Measurements from ENCODE around the gene ITGA5.

ITGA5 gene

DNA sequence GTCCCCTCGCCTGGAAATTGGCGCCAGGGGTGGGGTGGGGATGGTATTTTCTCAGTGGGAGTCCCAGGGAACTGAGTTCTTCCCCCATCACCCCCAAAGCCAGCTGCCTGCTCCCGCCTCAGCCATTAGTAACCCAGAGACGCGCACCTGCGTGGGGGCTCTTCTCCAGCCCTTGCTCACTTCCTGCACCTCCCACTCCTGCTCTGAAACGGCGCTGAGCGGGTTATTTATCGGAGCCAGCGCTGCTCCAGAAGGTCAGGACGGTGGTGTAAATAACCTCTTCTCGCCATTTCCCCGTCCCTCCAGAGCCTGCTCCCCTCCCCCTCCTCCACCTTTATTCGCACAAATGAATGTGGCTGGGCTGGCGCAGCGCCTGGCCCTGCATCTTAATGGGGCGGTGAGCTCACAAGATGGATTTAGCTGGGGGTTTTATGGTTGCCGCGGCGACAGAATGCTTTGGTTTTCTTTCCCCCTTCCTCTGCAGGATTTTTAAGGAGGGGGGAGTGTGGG lies 67.0 kb downstream of the ITGA5 start:
- no peak overlapping the region for H3K27ac ChIP-seq (ENCODE audit: low read length)

DNA sequence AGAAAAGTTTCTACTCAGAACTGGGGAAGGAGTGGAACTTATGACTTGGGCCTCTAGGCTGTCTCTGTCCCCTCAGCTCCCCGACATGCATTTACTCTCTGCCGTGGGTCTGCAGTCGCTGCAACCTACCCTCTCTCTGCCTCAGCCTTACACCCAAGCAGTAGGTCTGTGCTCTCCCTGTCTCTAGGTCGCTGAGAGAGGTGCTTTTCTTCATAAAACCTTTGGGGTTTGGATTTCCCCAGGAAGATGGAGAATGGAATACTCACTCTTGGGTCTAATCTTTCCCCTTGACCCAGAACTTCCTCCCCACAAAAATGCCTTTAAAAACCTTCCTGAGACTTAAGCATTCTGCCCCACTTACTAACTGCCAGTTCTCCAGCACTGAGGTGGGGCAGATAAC lies 67.7 kb downstream of the ITGA5 start:
- no peaks in the 10 kb centered on the region; the same call in 1 of the 2 replicates for H3K36me3 ChIP-seq (ENCODE audit: control insufficient read depth, insufficient read depth, low read length)
- no peak overlapping the region for H3K27ac ChIP-seq (ENCODE audit: low read length)

More for the DNA sequence above, 67.0 kb downstream of the ITGA5 start:
- Histone ChIP-seq H3K4me1 (ENCODE audit: control insufficient read depth, insufficient read depth, low read length) (peaks cover 11% of the 10 kb centered on the region), H3K36me3 (ENCODE audit: control insufficient read depth, insufficient read depth, low read length) (no peaks in the 10 kb centered on the region; the same call in 1 of the 2 replicates), H3K4me3 (ENCODE audit: low read length) (peak overlapping the region; percentile 37; the same call in 1 of the 2 replicates), H3K27me3 (ENCODE audit: control insufficient read depth, insufficient read depth, low read length) (no peaks in the 10 kb centered on the region), H3K9me3 (ENCODE audit: control insufficient read depth, insufficient read depth, low read length) (no peaks in the 10 kb centered on the region)
- WGBS (ENCODE audit: insufficient coverage, insufficient read length): no CpG with 5 or more reads among the region's 21 CpGs
- DNase-seq (ENCODE audit: low read depth, low spot score): no peak

DNA sequence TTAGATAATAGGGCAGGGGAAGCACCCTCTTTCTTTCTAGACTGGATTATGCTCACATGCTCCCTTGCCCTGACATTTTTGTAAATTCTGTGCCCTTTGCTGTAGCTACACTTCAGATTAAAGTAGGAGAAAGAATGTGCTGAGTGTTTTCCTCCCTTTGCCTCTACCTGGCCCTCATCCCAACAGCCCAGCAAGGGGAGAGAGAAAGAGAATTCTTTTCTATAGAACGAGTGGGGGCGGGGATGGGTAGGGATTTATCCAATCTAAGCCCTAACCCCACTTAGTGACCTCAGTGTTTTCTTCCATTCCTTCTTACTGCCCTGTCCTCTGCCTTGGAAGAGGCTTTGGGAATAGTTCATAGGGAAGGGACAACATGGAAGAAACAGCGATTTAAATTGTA lies 68.3 kb downstream of the ITGA5 start:
- Histone ChIP-seq H3K36me3 (ENCODE audit: control insufficient read depth, insufficient read depth, low read length) (no peaks in the 10 kb centered on the region; the same call in 1 of the 2 replicates), H3K9me3 (ENCODE audit: control insufficient read depth, insufficient read depth, low read length) (no peaks in the 10 kb centered on the region), H3K4me3 (ENCODE audit: low read length) (no peak overlapping the region), H3K4me1 (ENCODE audit: control insufficient read depth, insufficient read depth, low read length) (peaks cover 10% of the 10 kb centered on the region), H3K27ac (ENCODE audit: low read length) (no peak overlapping the region), H3K27me3 (ENCODE audit: control insufficient read depth, insufficient read depth, low read length) (no peaks in the 10 kb centered on the region)
- DNase-seq (ENCODE audit: low read depth, low spot score): no peak
- whole genome bisulfite sequencing (ENCODE audit: insufficient coverage, insufficient read length): no CpG with 5 or more reads among the region's 3 CpGs

More for the DNA sequence above, 67.7 kb downstream of the ITGA5 start:
- no peak overlapping the region for H3K4me3 ChIP-seq (ENCODE audit: low read length)
- WGBS (ENCODE audit: insufficient coverage, insufficient read length): no CpG with 5 or more reads among the region's 4 CpGs
- DNase-seq (ENCODE audit: low read depth, low spot score): no peak
- H3K4me1 ChIP-seq (ENCODE audit: control insufficient read depth, insufficient read depth, low read length): peaks cover 10% of the 10 kb centered on the region
- no peaks in the 10 kb centered on the region for H3K27me3 ChIP-seq (ENCODE audit: control insufficient read depth, insufficient read depth, low read length)
- H3K9me3 ChIP-seq (ENCODE audit: control insufficient read depth, insufficient read depth, low read length): no peaks in the 10 kb centered on the region

DNA sequence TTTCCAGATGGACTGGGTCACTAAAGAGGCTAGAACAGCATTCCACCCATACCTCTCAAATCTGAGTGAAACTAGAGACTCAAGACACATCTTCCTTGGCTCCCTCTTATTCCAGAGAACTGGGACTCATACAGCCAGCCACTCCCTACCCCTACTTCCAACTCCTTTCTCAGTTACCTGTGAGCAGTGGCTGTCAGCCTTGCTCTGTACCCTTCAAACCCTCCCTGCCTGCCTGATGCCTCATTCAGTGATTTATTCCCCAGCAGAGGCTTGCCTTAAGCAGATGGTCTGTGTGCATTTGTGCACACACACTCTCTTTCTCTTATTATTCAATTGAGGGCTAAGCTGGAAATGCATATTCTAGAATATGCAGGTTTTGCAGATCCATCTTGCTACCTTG lies 69.4 kb downstream of the ITGA5 start:
- Histone ChIP-seq H3K4me3 (ENCODE audit: low read length) (no peak overlapping the region), H3K27ac (ENCODE audit: low read length) (no peak overlapping the region), H3K4me1 (ENCODE audit: control insufficient read depth, insufficient read depth, low read length) (peaks cover 8% of the 10 kb centered on the region), H3K27me3 (ENCODE audit: control insufficient read depth, insufficient read depth, low read length) (no peaks in the 10 kb centered on the region), H3K9me3 (ENCODE audit: control insufficient read depth, insufficient read depth, low read length) (no peaks in the 10 kb centered on the region), H3K36me3 (ENCODE audit: control insufficient read depth, insufficient read depth, low read length) (no peaks in the 10 kb centered on the region; the same call in 1 of the 2 replicates)
- no peak for DNase-seq (ENCODE audit: low read depth, low spot score)

DNA sequence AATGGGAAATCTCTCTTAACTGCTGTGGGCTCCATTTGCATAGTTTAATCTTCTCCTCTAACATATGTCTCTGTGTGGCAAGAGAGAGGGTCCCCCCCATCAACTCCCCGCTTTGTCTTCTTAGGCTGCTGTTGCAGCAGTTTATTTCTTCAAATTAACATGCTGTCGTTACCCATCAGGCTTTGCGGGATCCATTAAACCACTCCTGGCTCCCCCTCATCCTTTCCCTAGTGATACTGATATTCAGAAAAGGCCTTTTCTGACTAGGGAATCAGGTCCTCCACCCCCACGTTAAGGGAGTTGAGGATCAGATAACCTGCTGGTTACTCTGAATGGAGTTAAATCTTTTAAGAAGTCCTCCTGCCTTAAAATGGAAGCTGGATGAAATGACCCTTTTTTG lies 70.0 kb downstream of the ITGA5 start:
- H3K9me3 ChIP-seq (ENCODE audit: control insufficient read depth, insufficient read depth, low read length): no peaks in the 10 kb centered on the region
- no peak overlapping the region for H3K27ac ChIP-seq (ENCODE audit: low read length)
- H3K36me3 ChIP-seq (ENCODE audit: control insufficient read depth, insufficient read depth, low read length): no peaks in the 10 kb centered on the region; the same call in 1 of the 2 replicates
- WGBS (ENCODE audit: insufficient coverage, insufficient read length): no CpG with 5 or more reads among the region's 4 CpGs
- H3K4me1 ChIP-seq (ENCODE audit: control insufficient read depth, insufficient read depth, low read length): peaks cover 8% of the 10 kb centered on the region
- no peak for DNase-seq (ENCODE audit: low read depth, low spot score)
- H3K4me3 ChIP-seq (ENCODE audit: low read length): no peak overlapping the region
- no peaks in the 10 kb centered on the region for H3K27me3 ChIP-seq (ENCODE audit: control insufficient read depth, insufficient read depth, low read length)
